Measurements from ENCODE around the gene KCNH1.

GRCh38 chr1:210989905-210990304 lies 144.0 kb downstream of the KCNH1 start:
- TF ChIP-seq, protein P1, sequence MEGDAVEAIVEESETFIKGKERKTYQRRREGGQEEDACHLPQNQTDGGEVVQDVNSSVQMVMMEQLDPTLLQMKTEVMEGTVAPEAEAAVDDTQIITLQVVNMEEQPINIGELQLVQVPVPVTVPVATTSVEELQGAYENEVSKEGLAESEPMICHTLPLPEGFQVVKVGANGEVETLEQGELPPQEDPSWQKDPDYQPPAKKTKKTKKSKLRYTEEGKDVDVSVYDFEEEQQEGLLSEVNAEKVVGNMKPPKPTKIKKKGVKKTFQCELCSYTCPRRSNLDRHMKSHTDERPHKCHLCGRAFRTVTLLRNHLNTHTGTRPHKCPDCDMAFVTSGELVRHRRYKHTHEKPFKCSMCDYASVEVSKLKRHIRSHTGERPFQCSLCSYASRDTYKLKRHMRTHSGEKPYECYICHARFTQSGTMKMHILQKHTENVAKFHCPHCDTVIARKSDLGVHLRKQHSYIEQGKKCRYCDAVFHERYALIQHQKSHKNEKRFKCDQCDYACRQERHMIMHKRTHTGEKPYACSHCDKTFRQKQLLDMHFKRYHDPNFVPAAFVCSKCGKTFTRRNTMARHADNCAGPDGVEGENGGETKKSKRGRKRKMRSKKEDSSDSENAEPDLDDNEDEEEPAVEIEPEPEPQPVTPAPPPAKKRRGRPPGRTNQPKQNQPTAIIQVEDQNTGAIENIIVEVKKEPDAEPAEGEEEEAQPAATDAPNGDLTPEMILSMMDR (IDR thresholded peaks at IDR 0.05; ENCODE audit: low read depth, low read length, missing input control), result no peak
- no peak for TF ChIP-seq SP1 (IDR thresholded peaks at IDR 0.05)
- no peak for TF ChIP-seq RAD21 (IDR thresholded peaks at IDR 0.05)
